Body of pancreas (tissue), 4 donors: ENCODE data around the gene ACKR2.

ENCODE experiments used
- POLR2A ChIP-seq, 3 donors: fragments of 450-650 bp; IDR thresholded peaks; one replicate each; pipeline ENCODE4 v1.6.1; 2016; ENCODE audit warnings: antibody characterized with exemption in 3 of 3, mild to moderate bottlenecking in 2 of 3
- TF ChIP-seq, protein P1 (sequence below), 7 experiments: fragments of 450-650 bp in 4 of 7; fragments of 200-600 bp in 3 of 7; sonication (generic) in 3 of 7; IDR thresholded peaks; one replicate each; pipeline ENCODE4 v1.5.1; 2016 to 2019; ENCODE audit warnings: antibody characterized with exemption in 7 of 7

DNA sequence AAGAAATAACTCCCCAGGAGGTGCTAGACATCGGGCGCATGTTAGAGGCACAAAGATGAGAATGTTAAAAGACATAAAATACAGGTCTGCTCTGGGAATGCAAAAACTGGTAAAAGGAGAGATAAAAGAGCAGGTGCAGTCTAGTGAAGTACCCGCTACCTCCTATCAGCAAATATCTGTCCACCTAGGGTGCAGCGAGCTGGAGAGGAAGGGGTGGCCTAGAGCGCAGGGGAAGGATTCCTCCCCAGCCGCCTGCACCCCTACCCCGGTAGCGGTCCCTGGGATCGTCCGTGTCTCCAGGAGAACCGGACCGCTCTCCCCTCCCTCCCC is 96.5 kb downstream of the ACKR2 start:
- TF ChIP-seq, protein P1, sequence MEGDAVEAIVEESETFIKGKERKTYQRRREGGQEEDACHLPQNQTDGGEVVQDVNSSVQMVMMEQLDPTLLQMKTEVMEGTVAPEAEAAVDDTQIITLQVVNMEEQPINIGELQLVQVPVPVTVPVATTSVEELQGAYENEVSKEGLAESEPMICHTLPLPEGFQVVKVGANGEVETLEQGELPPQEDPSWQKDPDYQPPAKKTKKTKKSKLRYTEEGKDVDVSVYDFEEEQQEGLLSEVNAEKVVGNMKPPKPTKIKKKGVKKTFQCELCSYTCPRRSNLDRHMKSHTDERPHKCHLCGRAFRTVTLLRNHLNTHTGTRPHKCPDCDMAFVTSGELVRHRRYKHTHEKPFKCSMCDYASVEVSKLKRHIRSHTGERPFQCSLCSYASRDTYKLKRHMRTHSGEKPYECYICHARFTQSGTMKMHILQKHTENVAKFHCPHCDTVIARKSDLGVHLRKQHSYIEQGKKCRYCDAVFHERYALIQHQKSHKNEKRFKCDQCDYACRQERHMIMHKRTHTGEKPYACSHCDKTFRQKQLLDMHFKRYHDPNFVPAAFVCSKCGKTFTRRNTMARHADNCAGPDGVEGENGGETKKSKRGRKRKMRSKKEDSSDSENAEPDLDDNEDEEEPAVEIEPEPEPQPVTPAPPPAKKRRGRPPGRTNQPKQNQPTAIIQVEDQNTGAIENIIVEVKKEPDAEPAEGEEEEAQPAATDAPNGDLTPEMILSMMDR (IDR thresholded peaks at IDR 0.05), result no peak
- no peak for TF ChIP-seq POLR2A (IDR thresholded peaks at IDR 0.05)
